Glutamatergic neuron (in vitro differentiated cells): ENCODE data around the gene TRIP12. TPM values are rescaled to one million over a fixed set of nuclear protein-coding genes. Genes with fewer than 3 reads are reported as not detected.
"Not testable (repeated sequence)": the region's sequence is repeated elsewhere in the genome, so short reads cannot be mapped to it uniquely, and the experiment has no call there.

ENCODE experiments used
- DNase-seq: peaks from one replicate; pipeline ENCODE4 v3.0.0; 2022
- H3K27ac Mint-ChIP-seq: one replicate; pipeline ENCODE4 v1.8.0; 2020; ENCODE audit warnings: mild to moderate bottlenecking, mixed read lengths, inconsistent platforms; ENCODE audit not compliant: unreplicated experiment
- H3K27me3 Mint-ChIP-seq: one replicate; pipeline ENCODE4 v1.8.0; 2020; ENCODE audit warnings: mild to moderate bottlenecking, moderate library complexity, mixed read lengths, inconsistent platforms; ENCODE audit not compliant: unreplicated experiment
- H3K36me3 Mint-ChIP-seq: one replicate; pipeline ENCODE4 v1.8.0; 2020; ENCODE audit warnings: mild to moderate bottlenecking, mixed read lengths, inconsistent platforms; ENCODE audit not compliant: unreplicated experiment
- H3K4me1 Mint-ChIP-seq: one replicate; pipeline ENCODE4 v1.8.0; 2020; ENCODE audit warnings: mild to moderate bottlenecking, low read depth, mixed read lengths, inconsistent platforms; ENCODE audit not compliant: unreplicated experiment
- H3K4me3 Mint-ChIP-seq: one replicate; pipeline ENCODE4 v1.8.0; 2020; ENCODE audit warnings: mild to moderate bottlenecking, mixed read lengths, inconsistent platforms; ENCODE audit not compliant: unreplicated experiment
- H3K9me3 Mint-ChIP-seq: one replicate; pipeline ENCODE4 v1.8.0; 2020; ENCODE audit warnings: mild to moderate bottlenecking, moderate library complexity, mixed read lengths, inconsistent platforms; ENCODE audit not compliant: unreplicated experiment
- CTCF ChIP-seq: fragments of 200-600 bp; sonication (generic); IDR thresholded peaks from one replicate; pipeline ENCODE4 v1.5.0; 2021; ENCODE audit not compliant: partially characterized antibody, unreplicated experiment
- total RNA-seq: library from RNA; stranded (reverse); fragmentation: NEBNext Ultra II Directional; extraction: Animal tissue kit (Norgen Biotek cat#: 25700); gene quantifications from one replicate; pipeline ENCODE4 v1.2.1, GENCODE V29; 2021; ENCODE audit not compliant: unreplicated experiment

Gene TRIP12
- total RNA-seq, 1 donor from 2014 or later, result 192 TPM

GRCh38 chr2:229901819-229902218, 20.0 kb downstream of the TRIP12 start:
- no peak for TF ChIP-seq CTCF
- no peak overlapping the region for H3K4me3 Mint-ChIP-seq
- no peak for DNase-seq
- H3K4me1 Mint-ChIP-seq, result peaks cover 3% of the 10 kb centered on the region
- H3K27ac Mint-ChIP-seq, result no peak overlapping the region
- H3K27me3 Mint-ChIP-seq, result no peaks in the 10 kb centered on the region
- no peaks in the 10 kb centered on the region for H3K36me3 Mint-ChIP-seq
- no peaks in the 10 kb centered on the region for H3K9me3 Mint-ChIP-seq

GRCh38 chr2:229900514-229900913, 21.3 kb downstream of the TRIP12 start:
- not testable (repeated sequence) for H3K27me3 Mint-ChIP-seq, H3K27ac Mint-ChIP-seq, H3K9me3 Mint-ChIP-seq, H3K36me3 Mint-ChIP-seq, H3K4me3 Mint-ChIP-seq, H3K4me1 Mint-ChIP-seq, DNase-seq

- Mint-ChIP-seq H3K4me1 (no peaks in the 10 kb centered on the region), H3K27me3 (no peaks in the 10 kb centered on the region), H3K36me3 (no peaks in the 10 kb centered on the region), H3K27ac (no peak overlapping the region), H3K9me3 (no peaks in the 10 kb centered on the region), H3K4me3 (no peak overlapping the region)
- TF ChIP-seq CTCF, result no peak
- DNase-seq, result no peak
Measured at GRCh38 chr2:229900012-229900411, 21.8 kb downstream of the TRIP12 start.

- TF ChIP-seq CTCF, result no peak
- Mint-ChIP-seq H3K4me3 (no peak overlapping the region), H3K36me3 (no peaks in the 10 kb centered on the region), H3K4me1 (no peaks in the 10 kb centered on the region), H3K27me3 (no peaks in the 10 kb centered on the region), H3K27ac (no peak overlapping the region), H3K9me3 (no peaks in the 10 kb centered on the region)
- no peak for DNase-seq
Measured at GRCh38 chr2:229899604-229900003, 22.2 kb downstream of the TRIP12 start.

- Mint-ChIP-seq H3K27me3 (no peaks in the 10 kb centered on the region), H3K4me1 (no peaks in the 10 kb centered on the region), H3K27ac (no peak overlapping the region), H3K36me3 (no peaks in the 10 kb centered on the region), H3K9me3 (no peaks in the 10 kb centered on the region), H3K4me3 (no peak overlapping the region)
- no peak for DNase-seq
- no peak for TF ChIP-seq CTCF
Measured at GRCh38 chr2:229896857-229897256, 25.0 kb downstream of the TRIP12 start.

GRCh38 chr2:229889023-229889422, 32.8 kb downstream of the TRIP12 start:
- Mint-ChIP-seq H3K4me1 (peaks cover 4% of the 10 kb centered on the region), H3K36me3 (no peaks in the 10 kb centered on the region), H3K4me3 (no peak overlapping the region), H3K9me3 (no peaks in the 10 kb centered on the region), H3K27me3 (no peaks in the 10 kb centered on the region), H3K27ac (no peak overlapping the region)
- no peak for TF ChIP-seq CTCF
- no peak for DNase-seq
